ENCODE results near the gene UGT1A3.

The UGT1A3 gene

DNA sequence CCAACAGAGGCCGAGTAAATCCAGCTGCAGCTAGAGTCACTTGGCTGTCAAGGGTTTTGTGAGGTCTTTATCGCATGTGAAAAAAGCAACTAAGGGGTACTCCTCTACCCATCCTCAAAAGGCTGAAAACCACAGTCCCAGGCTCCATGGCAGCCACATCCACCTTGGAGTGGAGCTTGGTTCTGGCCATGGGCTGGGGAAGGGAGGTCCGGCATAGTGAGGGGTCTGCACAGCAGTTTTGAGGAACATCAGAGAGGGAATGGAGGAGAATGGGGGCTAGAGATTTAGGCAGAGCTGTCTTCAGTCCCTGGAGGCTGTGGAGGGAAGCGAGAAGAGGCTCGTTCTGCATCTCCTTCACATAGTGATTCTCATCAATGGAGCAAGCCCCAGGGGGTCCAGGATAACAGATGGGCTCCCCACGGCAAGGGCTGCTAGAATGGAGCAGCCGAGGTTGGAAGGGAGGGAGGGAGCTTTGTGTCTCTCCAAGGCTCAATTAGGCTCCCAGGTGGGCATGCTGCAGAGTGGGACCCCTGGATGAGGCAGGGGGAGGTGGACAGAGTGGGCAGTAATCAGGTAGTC is 70.3 kb downstream of the UGT1A3 start:
- no peak for DNase-seq

DNA sequence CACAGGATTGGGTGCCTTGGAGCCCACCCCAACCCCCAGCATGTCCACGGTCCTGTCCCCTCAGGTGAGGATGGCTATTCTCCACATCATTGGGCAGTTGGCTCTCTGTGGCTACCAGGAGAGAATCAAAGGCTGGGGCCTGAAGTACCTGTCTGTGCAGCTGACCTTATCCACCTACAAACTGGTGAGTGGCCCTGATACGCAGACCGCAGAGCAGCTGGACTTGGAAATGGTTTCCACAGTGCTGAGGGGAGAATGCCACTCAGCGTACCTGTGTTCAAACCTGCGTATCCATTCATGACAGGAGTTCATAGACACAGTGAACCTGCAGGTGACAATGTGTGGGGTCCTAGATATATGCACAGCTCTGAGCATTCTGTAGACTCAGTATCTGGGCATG is 70.9 kb downstream of the UGT1A3 start:
- no peak for DNase-seq

DNA sequence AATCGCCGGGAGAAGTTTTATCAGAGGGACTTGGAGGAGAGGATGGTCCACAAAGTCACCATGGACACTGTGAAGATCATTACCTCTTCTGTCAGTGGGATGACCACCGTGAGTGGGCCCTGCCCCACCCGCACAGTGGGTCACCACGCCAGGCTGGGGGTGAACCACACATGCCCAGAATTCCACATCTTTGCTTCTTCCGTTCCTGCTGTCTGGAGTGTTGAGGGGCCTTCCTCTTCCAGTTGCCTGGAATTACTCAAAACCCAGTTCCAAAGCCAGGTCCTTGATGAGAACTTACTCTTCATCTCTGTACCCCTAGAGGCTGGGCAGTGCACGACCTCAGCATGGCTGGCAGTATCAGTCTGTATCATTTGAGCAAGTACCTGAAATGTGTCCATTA is 71.4 kb downstream of the UGT1A3 start:
- DNase-seq = no peak

DNA sequence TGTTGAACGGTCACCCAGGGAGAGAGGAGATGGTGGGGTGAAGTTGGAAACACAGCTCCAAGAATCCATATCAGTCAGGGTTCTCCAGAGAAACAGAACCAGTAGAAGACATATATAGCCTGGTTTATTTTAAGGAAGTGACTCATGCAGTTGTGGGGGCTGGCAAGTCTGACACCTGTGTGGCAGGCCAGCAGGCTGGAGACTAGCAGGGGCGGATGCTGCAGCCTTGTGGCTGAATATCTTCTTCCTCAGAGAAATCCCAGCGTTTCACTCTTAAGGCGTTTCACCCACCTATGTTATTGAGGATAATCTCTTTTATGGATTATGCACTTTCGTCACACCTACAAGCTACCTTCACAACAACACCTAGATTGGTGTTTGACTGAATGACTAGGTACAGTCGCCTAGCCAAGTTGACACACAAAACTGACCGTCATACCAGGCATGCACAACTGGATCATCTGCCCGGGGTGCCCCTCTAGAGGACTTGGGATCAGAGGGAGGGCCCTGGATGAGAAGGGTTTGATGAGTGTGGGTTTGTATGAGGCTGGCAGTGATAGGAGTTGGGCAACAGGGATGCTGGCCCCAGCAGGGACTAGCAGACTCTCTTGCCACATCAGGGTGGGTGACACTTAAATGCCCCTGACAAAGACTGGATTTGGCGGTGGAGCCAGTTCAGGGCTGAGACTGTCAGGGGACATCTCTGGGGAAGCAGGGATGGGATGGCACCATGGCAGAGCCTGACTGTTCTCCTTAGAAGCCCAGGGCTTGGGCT is 72.7 kb downstream of the UGT1A3 start:
- DNase-seq = no peak

DNA sequence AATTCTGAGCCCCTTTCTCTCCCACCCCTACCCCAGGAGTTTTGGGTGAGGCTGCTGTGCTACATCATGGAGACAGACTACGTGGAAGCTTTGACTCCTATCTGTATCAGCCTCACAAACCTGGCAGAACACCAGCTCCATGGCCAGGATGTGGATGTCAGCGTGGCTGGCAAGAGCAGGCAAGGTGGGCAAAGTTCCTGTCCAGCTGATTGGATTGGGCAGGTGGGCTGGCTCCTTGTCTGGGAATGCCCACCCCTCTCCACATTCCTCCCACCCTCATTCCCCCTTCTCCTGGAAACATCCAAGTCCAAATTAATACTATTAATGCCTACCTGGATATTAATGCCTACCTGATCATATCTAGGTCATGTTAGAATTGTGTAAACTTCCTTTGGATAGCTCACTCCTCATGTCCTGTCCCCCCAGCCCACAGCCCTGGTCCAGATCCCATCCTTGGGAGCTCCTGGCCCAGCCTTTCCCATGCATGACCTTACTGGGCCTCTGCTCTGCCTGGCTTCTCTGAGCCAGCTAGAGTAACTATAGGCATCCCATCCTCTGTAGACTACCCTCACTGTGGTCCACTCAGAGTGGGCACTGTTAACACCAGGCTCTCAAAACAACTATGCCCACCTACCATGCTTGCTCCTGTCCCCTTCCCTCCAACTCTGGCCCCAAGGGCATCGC is 73.4 kb downstream of the UGT1A3 start:
- DNase-seq = no peak

DNA sequence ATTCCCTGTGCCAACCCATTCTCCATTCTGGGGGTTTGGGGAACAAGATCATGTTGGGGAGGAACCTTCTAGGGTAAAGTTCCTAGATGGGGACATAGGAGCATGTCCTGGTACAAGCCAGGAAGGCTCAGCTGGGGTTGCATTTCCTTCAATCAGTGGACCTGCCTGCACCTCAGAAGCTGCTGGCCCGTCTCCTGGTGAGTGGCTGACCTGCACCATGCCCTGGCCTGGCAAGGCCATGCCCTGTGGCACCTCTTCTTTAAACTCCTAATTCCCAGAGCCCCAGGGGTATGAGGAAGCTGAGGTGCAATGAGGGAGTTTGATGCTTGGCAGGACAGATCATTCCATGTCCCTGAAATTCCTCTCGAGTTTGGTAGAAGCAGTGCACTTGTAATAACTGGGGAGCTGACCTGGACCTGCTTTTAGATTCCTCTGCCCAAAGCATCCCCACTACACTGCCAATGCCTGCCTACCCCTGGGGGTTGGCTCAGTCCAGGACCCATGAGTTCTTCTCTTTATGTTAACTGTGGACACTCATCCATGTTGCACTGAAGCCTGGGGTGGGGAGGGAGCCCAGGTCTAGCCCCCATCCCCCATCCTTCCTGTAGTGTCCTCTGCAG is 74.6 kb downstream of the UGT1A3 start:
- DNase-seq = no peak

DNA sequence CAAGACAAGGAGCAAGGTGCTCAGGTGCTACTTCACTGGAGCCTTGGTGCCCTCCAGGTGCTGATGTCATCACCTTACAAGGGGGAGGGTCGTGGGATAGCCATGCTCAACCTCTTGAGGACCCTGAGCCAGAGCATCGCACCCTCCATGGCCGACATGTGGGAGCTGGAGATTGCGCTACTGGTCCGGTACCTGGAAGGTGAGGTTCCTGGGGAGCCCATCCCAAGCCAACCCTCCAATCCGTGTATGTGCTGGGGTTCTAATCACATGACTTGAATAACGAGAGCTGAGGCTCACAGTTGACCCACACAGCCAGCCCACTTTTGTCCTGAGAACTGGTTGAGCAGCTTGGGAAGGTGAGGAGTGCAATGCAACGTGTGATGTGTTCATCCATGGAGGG is 75.2 kb downstream of the UGT1A3 start:
- no peak for DNase-seq

DNA sequence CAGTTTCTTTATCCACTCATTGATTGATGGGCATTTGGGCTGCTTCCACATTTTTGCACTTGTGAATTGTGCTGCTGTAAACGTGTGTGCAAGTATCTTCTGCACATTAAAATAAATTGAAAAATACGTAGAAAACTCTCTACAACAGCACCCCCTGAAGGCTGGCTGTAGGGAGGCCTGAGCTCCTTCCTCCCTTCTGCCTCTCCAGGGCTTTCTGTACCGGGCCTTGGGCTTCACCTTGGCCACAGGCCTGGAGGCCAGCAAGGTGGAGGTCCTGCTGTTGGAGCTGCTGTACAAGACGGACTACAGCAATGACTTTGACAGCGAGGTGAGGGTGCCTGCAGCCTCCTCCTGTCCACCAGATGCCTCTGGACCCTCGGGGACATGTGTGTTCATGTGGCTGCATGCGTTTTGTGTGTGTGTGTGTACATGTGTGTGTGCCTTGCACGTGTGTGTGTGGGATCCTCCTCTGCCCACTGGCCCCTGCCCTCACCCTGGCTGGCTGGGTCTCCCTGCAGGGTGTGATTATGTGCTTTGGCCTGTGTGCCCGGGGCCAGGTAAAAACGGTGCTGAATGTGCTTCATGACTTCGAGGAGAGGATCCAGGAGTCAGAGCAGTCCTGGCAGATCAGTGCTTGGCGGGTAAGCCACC is 78.5 kb downstream of the UGT1A3 start:
- no peak for DNase-seq

DNA sequence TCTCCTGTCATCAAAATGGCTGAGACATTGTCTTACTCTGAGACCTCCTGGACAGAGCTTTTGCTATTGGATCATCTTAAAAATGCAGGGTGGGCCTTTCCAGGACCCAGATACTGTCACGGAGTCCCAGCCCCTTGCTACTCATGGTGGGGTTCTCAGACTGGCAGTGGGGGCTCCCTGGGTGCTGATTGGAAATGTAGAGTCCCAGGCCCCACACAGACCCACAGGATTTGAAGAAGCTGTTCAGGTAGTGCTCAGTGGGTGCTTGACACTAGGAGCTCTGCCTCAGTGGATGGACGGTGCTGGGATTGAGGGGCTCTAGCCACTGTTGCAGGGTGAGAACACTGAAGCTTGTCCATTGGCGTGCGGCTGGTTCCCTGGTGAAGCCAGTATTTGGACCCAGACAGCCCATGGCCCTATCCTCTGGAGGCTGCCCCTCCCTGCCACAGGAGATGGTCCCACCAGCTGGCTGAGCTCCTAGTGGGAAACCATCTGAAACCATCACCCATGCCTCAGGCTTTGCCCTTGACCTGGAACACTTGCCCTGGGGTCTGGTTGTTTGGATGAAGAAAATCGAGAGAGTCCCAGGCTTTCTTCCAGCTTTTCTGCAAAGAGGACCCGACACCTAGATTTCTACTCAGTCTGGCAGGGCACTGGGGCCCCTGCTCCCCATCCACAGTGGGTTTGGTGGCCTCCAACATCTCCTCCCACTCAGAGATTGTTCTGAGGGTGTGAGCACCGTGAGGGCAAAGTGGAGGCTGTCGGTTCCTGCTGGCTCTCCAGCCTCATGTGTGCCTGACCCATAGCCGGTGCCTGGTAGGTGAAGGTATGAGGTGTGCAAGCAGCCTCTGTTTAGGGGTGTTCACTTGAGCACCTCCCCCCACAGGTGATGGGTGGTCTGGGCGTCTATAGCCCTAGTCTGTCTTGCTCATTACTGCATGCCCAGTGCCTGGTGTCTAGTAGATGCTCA is 79.4 kb downstream of the UGT1A3 start:
- no peak for DNase-seq

DNA sequence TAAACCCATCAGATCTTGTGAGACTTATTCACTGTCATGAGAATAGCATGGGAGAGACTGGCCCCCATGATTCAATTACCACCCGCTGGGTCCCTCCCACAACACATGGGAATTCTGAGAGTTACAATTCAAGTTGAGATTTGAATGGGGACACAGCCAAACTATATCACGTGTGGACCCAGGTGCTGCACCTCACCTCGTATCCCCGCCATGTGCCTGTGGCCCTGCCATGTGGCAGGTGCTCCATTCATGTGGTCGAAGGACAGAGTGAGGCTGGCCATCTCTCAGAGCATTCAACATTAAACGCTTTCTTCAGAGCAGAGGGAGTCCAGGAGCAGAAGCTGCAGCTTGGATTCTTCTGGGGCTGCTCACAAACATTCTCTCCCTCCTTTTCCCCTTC is 81.5 kb downstream of the UGT1A3 start:
- no peak for DNase-seq

DNA sequence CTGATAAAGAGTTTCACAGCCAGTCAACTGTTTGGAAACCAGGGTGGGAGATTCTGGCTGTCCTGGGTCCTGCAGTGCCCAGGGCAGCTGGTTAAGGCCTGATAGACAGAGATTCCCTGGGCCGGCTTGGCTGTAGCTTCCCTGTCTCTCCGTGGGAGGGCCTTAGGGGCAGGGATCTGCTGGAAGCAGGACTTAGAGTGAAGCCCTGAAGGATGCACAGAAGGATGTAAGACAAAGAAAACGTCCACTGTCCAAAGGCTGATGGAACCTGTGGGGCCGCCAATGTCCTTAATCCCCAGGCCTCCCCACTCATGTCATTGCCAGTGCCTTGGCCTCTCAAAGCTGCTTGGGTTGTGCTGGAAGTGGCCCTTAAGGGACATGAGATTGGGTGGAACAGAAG is 82.2 kb downstream of the UGT1A3 start:
- no peak for DNase-seq

DNA sequence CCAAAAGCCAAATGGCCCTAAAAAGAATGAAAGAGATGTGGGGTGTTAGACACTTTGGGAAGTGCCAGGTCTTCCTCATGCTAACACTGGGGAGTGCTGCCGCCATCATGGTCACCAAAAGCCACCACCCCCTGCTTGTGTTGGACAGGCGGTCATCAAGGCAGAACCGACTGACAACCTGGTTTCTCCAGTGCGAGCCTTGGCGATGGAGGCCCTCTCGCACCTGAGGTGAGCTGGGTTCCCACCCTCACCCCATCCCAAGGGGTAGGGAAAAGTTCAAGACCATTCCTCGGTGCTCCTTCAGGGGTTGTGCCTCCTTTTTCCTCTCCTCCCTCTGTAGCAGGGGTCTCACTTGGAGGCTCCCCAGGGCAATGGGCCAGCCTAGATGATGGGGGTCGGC is 82.9 kb downstream of the UGT1A3 start:
- no peak for DNase-seq

DNA sequence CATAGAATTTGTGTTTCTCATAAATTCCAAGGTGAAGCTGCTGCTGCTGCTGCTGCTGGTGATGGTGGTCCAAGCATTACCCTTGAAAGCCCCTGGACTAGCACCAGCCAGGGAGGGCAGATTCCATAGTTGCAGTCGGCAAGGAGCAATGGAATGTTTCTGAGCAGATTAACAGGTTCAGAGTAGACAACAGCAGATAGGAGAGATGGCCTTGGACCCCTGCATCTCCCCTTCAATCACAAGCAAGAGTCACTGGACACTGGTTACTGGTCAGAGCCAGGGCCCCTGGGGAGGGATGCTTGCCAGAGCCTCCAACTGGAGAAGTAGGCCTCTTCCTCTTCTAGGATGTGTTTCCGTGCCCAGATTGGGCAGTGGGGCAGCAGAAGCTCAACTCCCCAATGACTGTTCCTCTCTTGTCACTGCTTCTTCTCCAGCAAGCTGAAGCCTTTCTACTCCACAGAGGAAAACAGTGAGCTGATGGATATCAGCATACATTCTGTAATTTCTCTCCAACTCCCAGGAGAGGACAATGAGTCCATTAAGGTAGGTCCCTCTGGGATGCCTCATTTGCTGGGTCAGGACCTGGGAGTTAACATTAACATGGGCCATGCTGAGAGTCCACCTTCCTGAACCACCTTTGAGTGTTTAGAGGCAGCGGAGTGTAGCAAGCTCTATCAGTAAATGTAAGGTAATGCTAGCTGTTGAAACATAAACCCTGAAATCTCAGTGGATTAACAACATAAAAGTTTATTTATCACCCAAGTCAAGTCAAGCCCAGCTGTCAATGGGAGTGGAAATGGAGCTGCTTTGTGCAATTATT is 84.6 kb downstream of the UGT1A3 start:
- no peak for DNase-seq

DNA sequence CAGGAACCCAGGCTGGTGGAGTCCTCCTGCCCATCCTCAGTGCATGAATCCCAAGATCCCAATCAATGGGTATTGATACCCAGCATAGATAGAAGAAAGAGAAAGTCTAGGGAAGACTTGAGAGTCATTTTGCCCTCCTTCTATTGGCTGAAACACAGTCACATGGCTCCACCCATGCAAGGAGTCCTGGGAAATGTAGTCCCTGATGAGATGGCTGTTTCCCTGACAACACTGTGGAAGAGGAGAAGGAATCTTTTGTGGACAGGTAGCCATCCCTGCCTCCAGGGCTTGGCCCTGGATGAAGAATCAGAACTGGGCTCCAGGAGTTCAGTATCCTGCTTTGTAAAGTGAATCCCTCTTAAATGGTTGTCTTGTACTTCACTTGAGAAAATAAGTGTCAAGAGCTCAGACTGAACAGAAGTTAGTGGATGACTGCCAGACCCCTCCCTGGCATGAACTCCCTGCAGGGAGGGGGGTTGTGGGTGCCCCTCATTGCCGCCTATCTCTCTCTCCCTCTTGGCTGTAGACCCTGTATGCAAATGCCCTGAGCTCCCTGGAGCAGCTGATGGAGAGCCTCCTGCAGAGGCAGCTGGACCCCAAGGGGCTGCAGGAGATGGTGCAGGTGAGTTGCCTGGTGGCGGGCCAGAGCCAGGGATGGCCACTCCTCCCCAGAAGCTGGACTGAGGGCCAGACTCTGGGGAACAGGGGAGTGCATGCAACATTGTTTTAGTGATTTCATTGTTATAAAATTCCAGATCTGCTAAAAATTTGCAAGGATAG is 85.4 kb downstream of the UGT1A3 start:
- no peak for DNase-seq

DNA sequence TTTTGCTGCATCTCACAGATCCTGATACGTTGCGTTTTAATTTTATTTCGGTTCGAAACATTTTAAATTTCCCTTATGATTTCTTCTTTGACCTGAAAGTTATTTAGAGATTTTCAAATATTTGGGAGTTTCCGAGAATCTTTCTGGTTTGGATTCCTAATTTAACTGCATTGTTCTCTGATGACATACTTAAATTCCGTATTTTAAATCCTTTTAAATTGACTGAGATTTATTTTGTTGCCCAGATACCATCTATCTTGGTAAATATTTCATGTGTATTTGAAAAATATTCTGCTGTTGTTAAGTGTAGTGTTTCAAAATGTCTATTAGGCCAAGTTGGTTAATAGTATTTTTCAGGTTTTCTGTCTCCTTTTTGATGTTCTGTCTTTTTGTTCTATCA is 87.0 kb downstream of the UGT1A3 start:
- DNase-seq = no peak

DNA sequence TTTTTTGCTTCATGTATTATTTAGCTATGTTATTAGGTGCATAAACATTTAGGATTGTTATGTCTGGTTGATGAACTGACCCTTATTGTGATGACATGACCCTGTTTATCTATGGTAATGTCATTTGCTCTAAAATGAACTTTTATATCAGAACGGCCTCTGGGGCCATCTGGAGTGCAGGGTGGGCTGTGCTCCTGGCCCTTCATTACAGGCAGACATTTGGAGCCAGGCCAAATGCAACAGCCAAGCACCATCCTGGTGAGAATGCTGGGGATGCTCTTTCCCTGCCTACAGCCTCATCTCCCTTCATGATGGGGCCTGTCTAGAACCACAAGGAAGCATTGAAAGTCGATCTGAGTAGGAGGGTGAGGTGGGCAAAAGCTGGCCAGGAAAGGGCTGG is 87.5 kb downstream of the UGT1A3 start:
- no peak for DNase-seq

DNA sequence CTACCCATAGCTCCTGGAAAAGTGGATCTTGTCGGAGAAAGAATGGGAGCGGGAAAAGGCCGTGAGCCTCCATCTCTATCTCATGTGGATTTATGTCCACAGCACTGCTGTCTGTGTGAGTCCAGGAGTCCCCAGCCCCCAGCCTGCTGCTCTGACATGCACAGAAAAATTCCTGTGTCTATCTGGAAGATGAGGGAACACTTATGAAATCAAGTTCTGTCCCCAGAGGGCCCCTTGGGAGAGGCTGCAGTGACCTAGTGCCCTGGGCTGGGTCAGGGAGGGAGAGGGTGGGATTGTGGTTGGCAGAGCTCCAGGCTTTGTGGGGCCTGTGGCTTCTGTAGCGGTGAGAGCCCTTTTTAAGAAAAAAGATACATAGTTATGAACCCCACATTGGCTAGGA is 87.9 kb downstream of the UGT1A3 start:
- no peak for DNase-seq

DNA sequence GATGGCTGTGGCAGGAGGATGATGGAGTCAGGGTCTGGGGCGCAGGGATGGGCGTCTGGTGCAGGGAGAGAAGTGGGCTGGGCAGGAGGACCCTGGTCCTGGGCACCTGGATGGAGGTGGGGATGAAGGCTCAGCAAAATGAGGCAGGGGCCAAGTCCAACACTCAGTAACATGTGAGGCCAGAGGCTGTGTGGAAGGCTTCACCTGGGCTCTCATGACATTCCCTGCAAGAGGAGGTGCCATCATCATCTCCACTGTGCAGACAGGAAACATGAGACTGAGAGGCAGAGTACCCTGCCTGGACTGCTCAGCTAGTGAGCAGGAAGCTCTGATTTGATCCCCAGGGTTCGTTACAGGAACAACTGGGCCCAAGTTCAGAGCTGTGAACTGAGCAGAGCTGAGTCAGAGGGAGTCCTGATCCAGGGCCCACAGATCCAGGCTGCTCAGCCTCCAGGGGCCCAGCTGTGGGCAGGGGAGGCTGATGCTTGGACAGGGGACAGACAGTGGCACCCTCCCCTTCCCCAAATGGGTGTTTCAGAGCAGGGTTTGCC is 88.6 kb downstream of the UGT1A3 start:
- no peak for DNase-seq

DNA sequence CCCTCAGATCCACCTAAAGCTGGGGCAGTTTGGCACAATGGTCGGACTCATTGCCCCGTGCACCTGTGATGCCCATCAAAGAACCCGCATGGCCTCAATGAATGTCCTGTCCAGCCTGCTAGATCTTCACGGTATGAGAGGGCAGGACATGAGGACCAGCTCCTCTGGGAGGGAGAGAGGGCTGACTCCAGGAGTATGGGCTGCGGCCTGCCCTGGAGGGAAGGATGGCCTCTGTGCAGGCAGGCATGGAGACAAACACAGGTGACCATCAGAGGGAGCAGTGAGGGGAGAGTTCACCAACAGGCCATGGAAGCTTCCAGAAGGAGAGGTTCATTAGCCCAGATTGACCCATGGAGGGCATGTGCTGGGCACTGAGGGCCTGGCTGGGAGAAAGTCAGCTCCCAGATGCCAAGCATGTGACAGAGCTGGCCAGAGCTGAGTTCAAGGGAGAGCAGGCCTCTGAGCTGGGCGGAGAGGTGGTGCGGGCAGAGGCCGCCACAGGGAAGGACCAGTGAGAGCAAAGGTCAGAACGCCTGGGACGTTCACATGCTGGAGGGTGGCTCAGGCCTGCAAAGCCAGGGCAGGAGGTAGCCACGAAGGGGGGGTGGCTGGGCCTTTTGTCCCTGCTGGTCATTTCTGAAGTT is 89.3 kb downstream of the UGT1A3 start:
- no peak for DNase-seq
